ENCODE measurements around the gene OR5C1. TPM values are rescaled to one million over a fixed set of nuclear protein-coding genes. Genes with fewer than 3 reads are reported as not detected.

Gene OR5C1
- total and polyA plus RNA-seq, 2 of the 13 experiments (the other 11 are each of a cell fraction or from before 2014, with no cell fraction given), result not detected

- no peak for TF ChIP-seq MIER3 (CRISPR knock-in tag; IDR thresholded peaks at IDR 0.05; ENCODE audit: borderline replicate concordance)
- TF ChIP-seq NFKBIZ (CRISPR knock-in tag; IDR thresholded peaks at IDR 0.05), result no peak
Measured at GRCh38 chr9:122781671-122782070, 7.1 kb upstream of the OR5C1 start (continued).

DNA sequence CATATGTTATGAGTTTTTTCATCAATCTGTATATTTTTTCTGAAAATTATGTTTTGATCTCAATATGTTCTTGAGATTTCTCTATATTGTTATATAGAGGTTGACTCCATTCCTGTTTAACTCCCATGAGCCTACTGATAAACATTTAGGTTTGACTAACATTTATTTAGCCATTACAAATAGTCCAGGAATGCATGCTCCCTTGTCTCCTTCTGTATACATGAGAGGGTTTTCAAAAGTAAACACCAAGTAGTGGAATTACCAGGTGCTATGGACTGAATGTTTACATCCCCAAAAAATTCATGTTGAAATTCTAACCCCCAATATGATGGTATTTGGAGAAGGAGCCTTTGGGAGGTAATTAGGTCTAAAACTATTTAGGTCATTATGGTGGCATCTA is 3.5 kb upstream of the OR5C1 start:
- POLR2A ChIA-PET, result no interaction called here
- no peaks in the 10 kb centered on the region for H3K9me3 ChIP-seq (ENCODE audit: low read length)
- DNase-seq (ENCODE audit: low spot score) (no peak), FAIRE-seq (no peak), ATAC-seq (no peak)
- H3K4me3 ChIP-seq (replicated peaks in 1 of 3; ENCODE audit: insufficient read depth in 1 of 3, low read depth in 2 of 3, low read length in 3 of 3), result no peak overlapping the region
- no peak overlapping the region for H3K4me2 ChIP-seq (ENCODE audit: low read depth, low read length)
- H3K9ac ChIP-seq (ENCODE audit: insufficient read depth, low read depth, low read length), result no peak overlapping the region
- intact Hi-C loops (cut with micrococcal nuclease; ENCODE audit: unreplicated experiment), result no loop called here
- no TSS peak for BruUV-seq (replicated peaks)
- CTCF ChIA-PET (ENCODE audit: low intra/inter-chr PET ratio, low total read pairs), result no interaction called here
- H2AFZ ChIP-seq (ENCODE audit: low read length), result no peak overlapping the region
- no peaks in the 10 kb centered on the region for H3K36me3 ChIP-seq (replicated peaks in 1 of 2; ENCODE audit: control insufficient read depth in 1 of 2, insufficient read depth in 2 of 2, low read length in 2 of 2)
- H3K79me2 ChIP-seq (ENCODE audit: insufficient read depth, low read length), result no peaks in the 10 kb centered on the region
- in situ Hi-C loops (cut with HindIII; ENCODE audit: extremely low pct_ligation_motif_present, low pct_unique_long_range_greater_than_20kb), result no loop called here
- H3K27ac ChIP-seq (ENCODE audit: extremely low read length, insufficient read depth, low read length), result no peak overlapping the region
- no peaks in the 10 kb centered on the region for H4K20me1 ChIP-seq (ENCODE audit: insufficient read depth, low read length)
- H3K27me3 ChIP-seq (ENCODE audit: control insufficient read depth in 1 of 2, insufficient read depth in 2 of 2, low read length in 2 of 2), result peaks cover 0 to 1% of the 10 kb centered on the region in 2 experiments; a peak in 1 of 5 replicates
- no peaks in the 10 kb centered on the region; the same call in 1 of the 2 replicates for H3K4me1 ChIP-seq (ENCODE audit: insufficient read depth, low read length)
- TF ChIP-seq ATAD3A (CRISPR knock-in tag; IDR thresholded peaks at IDR 0.05) (no peak), ZNF782 (CRISPR knock-in tag; IDR thresholded peaks at IDR 0.05; ENCODE audit: borderline replicate concordance) (no peak), ZNF407 (CRISPR knock-in tag; IDR thresholded peaks at IDR 0.05; ENCODE audit: not compliant biosample characterization) (no peak), GABPB1 (CRISPR knock-in tag; IDR thresholded peaks at IDR 0.05) (no peak), KDM4B (CRISPR knock-in tag; IDR thresholded peaks at IDR 0.05) (no peak), GATAD1 (CRISPR knock-in tag; IDR thresholded peaks at IDR 0.05) (no peak), ZMAT3 (CRISPR knock-in tag; conservative IDR thresholded peaks at IDR 0.05) (no peak), NR0B2 (CRISPR knock-in tag; IDR thresholded peaks at IDR 0.05) (no peak), DMTF1 (CRISPR knock-in tag; IDR thresholded peaks at IDR 0.05) (no peak), HDAC6 (IDR thresholded peaks at IDR 0.05; ENCODE audit: low read depth, low read length) (no peak), DMAP1 (CRISPR knock-in tag; IDR thresholded peaks at IDR 0.05) (no peak)
